OCI-M2 (cell line): ENCODE data around the gene PLEKHA4.
"Not testable (repeated sequence)": the region's sequence is repeated elsewhere in the genome, so short reads cannot be mapped to it uniquely, and the experiment has no call there.

Experiments used
- DNase-seq: peaks from one replicate; lab custom pipeline; 2025; ENCODE audit not compliant: unreplicated experiment; lab: John Stamatoyannopoulos, UW

The PLEKHA4 gene

GRCh38 chr19:48867746-48868113 lies 687 bp downstream of the PLEKHA4 start:
- DNase-seq = no peak

- no peak for DNase-seq
Observed at GRCh38 chr19:48867123-48867745, 1.2 kb downstream of the PLEKHA4 start.

DNA sequence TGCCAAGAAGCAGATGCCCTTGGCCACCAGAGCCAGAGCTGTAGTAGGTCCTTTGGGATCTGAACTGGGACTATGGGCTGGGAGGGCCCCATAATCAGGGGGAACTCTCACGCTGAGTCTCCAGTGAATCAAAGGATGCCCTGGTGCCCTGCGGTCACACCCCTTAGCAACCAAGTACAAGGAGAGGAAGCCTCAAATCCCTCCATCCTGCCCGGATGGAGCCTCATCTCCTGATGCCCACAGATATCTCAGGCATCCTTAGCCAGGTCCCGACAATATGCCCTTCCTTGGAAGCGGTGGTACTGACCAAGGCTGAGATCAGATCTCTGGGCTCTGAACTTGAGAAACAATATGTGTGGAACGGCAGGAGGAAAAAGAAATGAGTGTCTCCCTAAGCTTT lies 1.7 kb downstream of the PLEKHA4 start:
- DNase-seq = no peak

DNA sequence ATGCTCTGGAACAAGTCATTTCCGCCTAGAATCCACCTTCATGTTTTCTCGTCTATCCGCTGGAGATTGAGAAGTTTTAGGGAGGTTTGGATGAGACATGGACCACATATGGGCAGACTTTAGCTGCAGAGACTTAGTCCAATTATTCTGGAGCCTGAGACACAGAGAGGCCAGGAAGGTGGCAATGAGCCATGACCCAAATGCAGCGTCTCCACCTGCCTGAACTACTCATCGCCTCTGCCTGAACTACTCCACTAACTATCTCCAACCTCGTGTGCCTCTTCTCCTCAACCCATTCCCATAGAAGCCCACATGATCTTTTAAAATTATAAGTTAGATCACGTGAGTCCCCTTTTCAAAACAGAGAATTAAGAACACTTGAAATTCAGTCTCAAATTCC lies 5.6 kb downstream of the PLEKHA4 start:
- DNase-seq = no peak

- DNase-seq = no peak
Observed at GRCh38 chr19:48861313-48861712, 7.1 kb downstream of the PLEKHA4 start.

DNA sequence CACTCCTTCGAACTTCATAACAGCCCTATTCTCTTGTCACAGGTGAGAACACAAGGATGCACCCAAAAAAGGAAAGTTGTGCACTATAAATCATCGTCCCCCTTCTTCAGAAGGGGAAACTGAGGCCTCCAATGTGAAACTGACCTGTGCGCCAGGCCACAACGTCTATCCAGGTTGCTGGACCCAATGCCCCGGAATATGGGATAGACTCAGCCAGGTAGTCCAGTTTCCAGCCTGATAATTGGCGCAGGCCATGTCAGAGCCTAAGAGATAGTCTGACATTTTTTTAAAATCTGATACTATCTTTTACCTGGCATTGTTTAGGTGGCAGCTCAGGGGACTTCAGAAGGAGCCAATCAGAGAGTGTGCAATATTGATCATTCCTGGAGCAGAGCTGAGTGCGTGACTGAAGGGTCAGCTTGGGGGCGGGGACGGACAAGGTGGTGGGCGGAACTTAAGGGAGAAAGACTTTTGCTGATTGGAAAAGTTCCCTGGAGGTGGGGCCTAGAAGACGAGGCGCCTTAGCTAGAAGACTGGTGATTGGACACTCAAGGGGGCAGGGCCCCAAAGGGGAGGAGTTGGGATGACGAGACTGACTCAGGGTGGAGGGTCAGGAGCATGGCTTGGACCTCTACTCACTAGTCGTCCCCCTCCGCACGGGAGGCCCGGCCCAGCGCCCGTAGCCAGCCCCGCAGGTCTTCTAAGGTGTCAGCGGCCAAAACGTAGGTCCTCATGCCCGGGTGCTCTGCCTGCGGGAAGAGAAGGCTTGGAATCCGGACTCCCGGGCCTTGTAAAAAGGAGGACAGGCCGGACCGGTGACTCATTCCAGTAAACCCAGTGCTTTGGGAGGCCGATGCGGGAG lies 8.5 kb downstream of the PLEKHA4 start:
- no peak for DNase-seq

GRCh38 chr19:48858984-48859710 lies 9.3 kb downstream of the PLEKHA4 start:
- DNase-seq = no peak

GRCh38 chr19:48856921-48857320 lies 11.5 kb downstream of the PLEKHA4 start:
- DNase-seq = no peak

GRCh38 chr19:48854103-48854502 lies 14.3 kb downstream of the PLEKHA4 start:
- DNase-seq = no peak

DNA sequence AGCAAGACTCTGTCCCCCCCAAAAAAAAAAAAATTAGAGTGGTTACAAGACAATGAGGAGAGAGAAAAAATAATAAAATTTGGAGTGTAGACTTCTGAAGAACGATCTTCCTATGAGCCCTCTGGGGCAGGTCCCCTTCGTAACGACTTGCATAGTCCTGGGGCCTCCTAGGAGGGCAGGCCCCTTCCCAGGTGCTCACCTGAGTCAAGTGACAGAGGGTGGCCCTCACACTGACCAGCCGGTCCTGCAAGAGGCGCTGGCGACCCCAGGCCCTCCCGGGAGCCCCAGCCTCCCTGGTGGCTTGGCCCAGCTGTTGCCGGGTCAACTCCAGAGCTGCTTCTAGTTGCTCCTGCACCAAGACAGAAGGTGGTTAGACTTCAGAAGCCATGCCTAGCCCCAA lies 14.9 kb downstream of the PLEKHA4 start:
- DNase-seq = no peak

DNA sequence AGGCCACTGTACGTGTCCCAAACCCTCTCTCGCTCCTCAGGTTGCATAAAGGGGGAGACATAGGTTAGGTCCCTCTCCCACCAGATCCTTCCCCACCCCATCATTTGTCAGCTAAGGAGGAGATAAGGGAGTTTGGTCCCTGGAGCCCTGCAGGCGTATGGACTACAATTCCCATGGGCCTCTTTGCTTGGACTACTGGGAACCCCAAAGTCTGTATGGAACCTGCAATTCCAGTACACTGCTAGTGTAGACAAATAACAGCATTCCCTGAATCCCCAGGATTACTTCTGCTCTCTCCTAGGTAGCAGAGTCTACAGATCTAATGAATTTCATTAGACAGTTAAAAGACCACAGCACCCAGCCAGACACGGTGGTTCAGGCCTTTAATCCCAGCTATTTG lies 16.1 kb downstream of the PLEKHA4 start:
- no peak for DNase-seq

DNA sequence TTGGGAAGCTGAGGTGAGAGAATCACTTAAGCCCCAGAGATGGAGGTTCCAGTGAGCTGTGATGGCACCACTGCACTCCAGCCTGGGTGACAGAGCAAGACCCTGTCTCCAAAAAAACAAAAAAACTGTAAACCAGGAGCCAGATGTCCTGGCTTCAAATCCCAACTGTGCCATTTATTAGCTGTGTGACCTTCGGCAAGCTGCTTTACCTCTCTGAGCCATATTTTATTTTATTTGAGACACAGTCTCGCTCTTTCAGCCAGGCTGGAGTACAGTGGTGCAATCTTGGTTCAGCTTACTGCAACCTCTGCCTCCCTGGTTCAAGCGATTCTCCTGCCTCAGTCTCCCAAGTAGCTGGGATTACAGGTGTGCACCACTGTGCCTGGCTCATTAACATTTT lies 21.8 kb downstream of the PLEKHA4 start:
- not testable (repeated sequence) for DNase-seq

DNA sequence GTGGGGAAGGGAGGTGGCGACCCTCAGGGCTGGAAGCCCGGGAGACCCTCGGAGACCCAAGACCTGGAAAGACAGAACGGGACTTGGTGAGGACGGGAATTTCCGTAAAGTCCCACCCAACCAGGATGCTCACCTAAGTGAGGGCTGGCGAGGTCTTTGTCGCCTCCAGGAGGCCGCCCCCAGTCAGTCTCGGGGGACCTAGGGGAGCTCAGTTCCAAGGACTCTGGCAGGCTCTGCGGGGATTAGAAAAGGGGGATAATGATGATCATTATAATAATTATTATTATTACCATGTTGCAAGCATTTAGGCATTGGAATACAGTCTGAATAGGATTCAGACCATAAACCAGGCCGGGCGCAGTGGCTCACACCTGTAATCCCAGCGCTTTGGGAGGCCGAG lies 23.0 kb downstream of the PLEKHA4 start:
- no peak for DNase-seq

DNA sequence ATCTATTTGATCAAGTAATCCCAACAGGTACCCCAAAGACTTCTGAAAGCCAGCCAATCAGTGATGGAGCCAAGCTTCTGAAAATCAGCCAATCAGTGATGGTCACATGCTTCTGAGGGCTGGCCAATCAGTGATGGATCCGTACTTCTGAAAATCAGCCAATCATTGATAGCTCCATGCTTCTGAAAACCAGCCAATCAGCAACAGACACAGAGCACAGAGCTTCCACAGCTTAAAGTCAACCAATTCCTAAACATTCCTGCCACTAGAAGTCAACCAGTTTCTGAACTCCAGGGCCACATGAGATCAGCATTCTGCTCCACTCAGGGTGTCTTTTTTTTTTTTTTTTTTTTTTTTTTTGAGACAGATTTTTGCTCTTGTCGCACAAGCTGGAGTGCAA lies 23.9 kb downstream of the PLEKHA4 start:
- no peak for DNase-seq

DNA sequence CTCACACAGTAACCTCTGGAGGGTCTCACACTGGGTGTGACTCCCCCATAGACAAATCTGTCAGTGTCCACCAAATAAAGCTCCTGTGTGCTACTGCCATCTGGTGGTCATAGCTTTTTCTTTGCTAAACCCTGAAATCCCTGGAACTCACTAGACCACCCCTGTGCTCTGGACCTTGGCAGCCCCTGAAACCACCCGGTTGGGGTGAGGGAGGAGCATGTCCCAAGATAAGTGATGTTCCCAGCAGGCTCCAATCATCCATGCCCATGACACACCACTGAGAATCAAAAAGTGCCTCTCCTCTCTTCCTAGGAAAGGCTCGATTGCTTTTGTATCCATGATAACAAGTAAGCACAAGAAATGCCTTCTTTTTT lies 25.6 kb downstream of the PLEKHA4 start:
- DNase-seq = no peak

DNA sequence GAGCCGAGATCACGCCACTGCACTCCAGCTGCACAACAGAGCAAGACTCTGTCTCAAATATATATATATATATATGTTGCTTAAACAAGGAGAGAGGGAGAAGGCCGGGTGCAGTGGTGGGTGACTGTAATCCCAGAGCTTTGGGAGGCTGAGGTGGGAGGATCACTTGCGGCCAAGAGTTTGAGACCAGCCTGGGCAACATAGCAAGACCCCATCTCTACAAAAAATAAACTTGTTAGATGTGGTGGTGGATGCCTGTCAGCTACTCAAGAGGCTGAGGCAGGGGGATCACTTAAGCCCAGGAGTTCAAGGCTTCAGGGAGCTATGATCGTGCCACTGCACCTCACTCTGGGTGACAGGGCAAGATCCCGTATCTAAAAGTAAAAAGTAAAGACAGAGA lies 26.8 kb downstream of the PLEKHA4 start:
- DNase-seq = no peak

GRCh38 chr19:48841047-48841446 lies 27.4 kb downstream of the PLEKHA4 start:
- no peak for DNase-seq

- no peak for DNase-seq
Observed at GRCh38 chr19:48837687-48838086, 30.7 kb downstream of the PLEKHA4 start.

DNA sequence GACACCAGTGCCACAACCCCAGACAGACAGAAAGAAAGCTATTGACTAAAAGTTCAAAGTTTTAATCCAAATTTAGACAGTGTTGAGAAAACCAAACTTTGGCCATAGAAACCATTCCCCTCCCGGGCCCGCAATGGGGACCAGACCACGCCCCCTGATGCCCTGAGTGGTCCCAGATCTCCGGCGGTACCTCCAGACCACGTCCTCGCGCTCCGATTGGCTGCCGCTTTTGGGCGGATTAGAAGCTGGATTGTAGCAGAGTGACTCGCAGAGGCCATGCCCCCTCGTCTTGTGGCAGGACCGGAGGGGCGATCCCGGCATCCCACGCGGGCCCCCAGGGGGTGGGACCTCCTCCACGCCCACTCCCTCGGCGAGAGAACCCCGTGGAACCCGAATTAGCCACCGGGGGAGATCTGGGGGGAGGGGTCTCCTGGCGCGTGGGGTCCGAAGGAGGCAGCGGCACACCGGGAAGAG lies 31.3 kb downstream of the PLEKHA4 start:
- DNase-seq = peak; percentile 86

DNA sequence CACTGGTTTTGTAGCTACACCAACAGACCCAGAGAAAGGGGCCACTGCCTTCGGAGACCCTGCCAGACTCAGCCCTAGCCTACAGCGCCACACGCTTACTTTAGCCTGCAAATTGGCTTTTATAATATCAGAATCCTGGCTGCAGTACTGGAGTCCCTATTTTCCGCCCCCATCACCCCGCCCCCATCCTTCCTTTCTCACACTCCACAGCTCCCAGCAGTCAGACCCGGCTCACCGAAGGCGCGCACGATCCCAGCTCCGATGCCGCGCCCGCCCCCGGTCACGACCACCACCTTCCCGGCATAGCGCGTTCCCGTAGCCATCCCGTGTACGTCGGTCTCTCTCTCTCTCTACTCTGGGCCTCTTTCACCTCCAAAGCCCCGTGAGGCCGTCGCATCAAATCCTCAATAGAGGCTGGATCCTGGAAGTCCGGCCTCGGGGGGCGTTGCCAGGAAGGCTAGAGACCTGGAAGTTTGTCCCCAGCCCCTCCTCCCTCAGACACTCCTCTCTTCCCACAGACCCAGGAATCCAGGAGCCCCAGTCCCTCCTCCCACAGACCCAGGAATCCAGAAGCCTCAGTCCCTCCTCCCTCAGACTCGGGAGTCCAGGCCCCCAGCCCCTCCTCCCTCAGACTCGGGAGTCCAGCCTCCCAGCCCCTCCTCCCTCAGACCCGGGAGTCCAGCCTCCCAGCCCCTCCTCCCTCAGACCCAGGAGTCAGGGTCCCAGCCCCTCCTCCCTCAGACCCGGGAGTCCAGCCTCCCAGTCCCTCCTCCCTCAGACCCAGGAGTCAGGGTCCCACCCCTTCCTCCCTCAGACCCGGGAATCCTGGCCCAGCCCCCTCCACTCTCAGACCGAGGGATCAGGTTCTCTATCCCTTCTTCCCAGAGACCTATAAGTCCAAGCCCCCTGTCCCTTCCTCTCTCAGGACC lies 32.1 kb downstream of the PLEKHA4 start, which contains the start of gene HSD17B14:
HSD17B14 (minus strand) TSS at position 403 of the 929 bp plus-strand sequence; CDS start at position 323, 80 bp downstream.
- no peak for DNase-seq

DNA sequence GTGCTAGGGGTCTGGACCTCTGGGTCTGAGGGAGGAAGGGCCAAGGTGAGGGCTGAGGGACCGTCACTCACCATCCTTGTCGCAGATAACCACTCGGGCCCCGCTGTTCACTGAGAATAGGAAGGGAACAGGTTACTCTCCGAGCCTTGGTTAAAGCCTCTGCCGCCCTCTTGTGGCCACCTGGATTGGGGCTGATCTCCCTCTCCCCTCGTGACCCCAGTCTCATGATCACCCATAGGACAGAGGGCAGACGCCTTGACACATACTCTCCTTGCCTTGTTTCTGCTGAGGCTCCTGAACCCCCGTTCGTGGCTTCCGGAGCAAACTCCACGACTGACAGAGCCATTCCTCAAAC lies 32.7 kb downstream of the PLEKHA4 start:
- DNase-seq = peak; percentile 98
